Esophagus muscularis mucosa (tissue), 4 donors: ENCODE data around the gene FCER2.
A peak's percentile ranks its signal among the peaks of the same experiment; 100 is the strongest.

Source experiments
- CTCF ChIP-seq, 3 experiments: fragments of 200-600 bp in 2 of 3; fragments of 450-650 bp in 1 of 3; sonication (generic) in 2 of 3; IDR thresholded peaks; one replicate each; pipeline ENCODE4 v1.5.1; 2017 to 2019; ENCODE audit warnings: antibody characterized with exemption in 3 of 3, mild to moderate bottlenecking in 2 of 3, moderate library complexity in 1 of 3
- EP300 ChIP-seq: sonication (generic); formaldehyde crosslinking; IDR thresholded peaks from one replicate; pipeline ENCODE4 v1.6.1; 2017; ENCODE audit warnings: antibody characterized with exemption
- POLR2A ChIP-seq: fragments of 450-650 bp; IDR thresholded peaks from one replicate; pipeline ENCODE4 v1.6.1; 2017; ENCODE audit warnings: antibody characterized with exemption, moderate library complexity, mild to moderate bottlenecking, low read depth
- POLR2AphosphoS5 ChIP-seq, 2 donors: sonication (generic); formaldehyde crosslinking; IDR thresholded peaks; one replicate each; pipeline ENCODE4 v1.6.1; 2017; ENCODE audit warnings: antibody characterized with exemption in 2 of 2

- no peak for TF ChIP-seq EP300
- peak; percentile 99 to 100 (median 99) for TF ChIP-seq CTCF (IDR thresholded peaks at IDR 0.05)
- no peak for TF ChIP-seq POLR2A
- peak; percentile 75 to 84 for TF ChIP-seq POLR2AphosphoS5 (IDR thresholded peaks at IDR 0.05)
Observed at GRCh38 chr19:7680606-7681339, 21.2 kb downstream of the FCER2 start, which contains the start of gene TRAPPC5.
